Measurements from ENCODE around the gene HSPB6.

Gene HSPB6

DNA sequence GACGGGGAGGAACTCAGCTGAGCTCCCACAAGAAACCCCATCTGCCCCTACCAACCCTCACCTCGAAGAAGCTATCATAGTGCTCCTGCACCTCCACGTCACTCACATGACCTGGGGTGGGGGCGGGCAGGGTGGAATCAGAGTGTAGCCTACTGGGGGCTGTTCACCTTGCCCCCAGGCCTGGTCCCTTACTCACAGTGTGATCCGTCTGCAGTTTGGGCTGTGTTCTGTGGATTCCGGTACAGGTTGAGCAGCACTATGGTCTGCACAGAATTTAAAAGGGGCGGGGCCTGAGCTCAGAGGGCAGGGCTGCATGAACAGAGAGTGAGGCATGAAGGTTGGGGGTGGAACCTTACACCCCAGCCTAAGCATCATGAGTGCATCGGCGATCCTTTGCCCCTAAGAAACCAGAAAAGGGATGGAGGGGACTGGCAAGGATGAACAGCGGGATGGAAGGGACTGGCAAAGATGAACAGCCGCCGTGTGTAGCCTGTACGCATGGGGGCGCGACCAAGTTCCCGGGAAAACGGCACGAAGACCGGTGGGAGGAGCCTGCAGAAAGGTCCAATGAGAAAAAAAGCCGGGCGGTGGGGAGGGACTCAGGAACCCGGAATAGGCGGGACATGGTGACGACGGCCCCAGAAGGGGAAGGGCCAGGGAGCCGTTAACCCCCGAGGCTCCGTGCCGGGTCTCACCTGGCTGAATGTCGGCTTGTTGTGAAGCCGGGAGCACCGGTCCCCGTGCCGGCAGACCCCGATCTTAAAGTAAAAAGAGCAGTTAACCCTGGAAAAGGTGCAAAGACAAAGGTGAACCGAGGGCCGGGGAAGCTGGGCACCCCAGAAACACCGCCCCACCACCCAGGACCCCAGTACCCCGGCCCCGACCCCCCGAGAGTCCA is 12.2 kb downstream of the HSPB6 start:
- peak; percentile 91 for DNase-seq

DNA sequence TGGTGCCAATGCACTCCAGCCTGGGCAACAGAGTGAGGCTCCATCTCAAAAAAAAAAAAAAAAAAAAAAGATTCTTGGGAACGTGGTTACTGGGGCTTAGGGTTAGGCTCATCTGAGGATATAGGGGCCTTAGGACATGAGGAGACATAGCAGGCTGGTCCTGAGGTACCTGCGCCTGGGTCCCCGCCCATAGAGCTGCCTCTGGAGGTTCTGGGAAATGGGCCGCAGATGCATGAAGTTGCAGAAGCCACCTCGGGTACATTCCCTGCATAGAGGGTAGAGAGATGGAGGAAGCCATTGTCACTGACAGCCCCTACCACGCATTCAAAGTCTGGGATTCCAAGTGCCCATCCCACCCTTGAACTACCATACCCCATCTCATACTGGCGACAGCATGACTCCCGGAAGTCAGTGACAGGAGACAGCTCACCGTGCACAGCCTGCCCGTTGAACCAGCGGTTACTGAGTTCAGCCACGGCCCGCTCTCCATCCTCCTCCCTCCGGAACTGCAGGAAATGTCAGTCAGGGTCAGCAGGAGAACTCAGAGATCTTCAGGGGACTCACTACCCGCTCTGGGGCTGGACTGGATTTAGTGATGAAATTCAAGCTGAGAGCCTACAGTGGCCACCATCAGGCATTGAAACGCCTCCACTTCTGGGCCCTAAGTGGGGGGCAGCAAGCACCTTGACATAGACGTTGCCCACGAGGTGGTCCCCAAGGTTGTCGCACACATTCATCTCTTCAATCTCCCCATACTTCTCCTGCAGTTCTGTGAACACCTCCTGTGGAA is 13.0 kb downstream of the HSPB6 start:
- no peak for DNase-seq

DNA sequence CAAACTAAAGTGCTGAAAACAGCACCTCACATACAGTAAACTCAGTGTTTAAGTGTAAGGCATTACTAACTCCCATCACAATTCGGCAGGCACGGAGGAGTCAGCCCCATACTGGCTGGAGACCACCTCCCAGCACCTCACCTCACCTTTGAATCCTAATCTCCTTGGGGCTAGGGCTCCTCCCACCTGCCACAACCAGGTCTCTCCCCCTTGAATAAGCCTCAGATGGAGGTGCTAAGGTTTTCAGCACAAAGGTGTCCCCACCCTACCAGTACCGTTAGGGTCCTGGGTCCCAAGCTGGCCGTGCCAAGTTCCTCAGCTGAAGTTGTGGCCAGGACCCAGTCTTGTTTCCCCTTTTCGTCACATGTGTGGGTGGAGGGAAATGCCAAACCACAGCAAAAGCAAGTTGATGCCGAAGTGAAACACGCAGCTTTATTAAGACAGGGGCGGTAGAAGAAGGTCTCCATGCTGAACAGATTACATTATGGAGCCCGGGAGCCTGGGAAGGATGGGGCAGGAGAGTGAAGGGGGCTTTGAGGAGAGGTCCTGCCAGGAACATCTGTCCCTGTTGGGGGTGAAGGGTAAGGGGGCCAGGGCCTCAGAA is 14.6 kb downstream of the HSPB6 start, which contains the start of gene IGFLR1:
TSS of gene IGFLR1 (minus strand) at position 332 of the 604 bp plus-strand sequence. CDS start 1,272 bp downstream, outside the sequence.
- DNase-seq: no peak

DNA sequence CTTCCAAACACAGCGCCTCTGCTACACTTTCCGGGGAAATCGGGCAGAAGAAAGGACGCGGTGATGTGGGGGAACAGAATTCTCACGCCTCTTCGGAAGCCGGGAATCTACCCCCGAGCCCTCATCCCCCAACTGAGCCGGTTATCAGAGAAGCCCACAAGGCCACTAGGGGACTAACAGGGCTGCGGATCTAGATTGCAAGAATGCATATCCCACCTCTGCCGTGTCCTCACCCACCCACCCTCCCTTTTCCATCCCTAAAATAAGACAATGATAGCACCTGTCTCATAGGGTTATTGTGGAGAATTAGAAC is 15.7 kb downstream of the HSPB6 start:
- peak; percentile 72 for DNase-seq

DNA sequence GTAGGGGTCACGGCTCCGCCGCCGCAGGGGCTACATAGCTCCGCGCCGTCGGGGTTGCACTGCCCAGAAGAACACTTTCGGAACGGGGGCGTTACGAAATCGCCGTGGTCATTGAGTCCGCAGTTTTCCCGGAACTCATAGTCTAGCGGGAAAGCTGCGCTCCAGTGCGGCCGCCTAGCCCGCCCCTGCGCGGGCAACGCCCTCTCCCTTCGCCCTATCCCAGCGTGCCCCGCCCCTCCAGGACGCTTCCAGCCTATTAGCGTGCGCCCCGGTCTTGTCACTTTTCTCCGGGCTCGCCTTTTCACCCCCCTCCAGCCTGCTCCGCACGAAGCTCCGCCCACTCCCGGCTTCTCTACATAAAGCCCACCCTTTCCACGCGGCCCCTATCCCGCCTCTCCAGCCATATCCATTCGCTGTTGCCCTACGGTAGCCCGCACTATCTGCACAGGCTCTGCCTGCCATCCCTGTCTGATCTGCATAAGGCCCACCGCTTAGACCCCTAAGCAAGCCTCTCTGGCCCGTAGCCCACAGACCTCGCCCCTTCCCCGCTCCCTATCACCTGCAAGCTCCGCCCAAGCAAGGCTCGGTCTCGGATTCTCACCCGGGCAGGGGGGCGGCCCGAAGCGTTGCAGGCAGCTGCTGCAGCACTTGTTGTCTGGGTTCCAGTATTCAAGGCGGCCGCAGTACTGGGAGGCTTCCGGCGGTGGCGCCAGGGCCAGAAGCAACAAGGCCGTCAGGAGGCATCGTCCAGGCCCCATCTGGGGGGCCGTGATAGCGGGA is 16.2 kb downstream of the HSPB6 start:
- peak; percentile 96 for DNase-seq

DNA sequence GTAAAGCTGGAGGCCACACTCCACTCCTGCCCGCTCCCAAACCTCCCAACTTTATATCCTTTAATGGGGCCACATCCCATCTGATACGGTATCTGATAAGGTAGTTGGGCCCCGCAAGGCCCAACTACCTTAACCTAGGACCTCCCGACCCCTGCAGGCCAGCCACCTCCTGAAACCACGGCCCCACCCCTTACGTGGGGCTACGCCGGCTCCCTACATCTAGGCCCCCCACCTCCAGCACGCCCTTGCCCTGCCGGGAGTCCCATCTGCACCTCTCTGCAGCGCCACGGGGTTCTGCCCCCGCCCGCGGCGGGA is 16.8 kb downstream of the HSPB6 start:
- DNase-seq: no peak

DNA sequence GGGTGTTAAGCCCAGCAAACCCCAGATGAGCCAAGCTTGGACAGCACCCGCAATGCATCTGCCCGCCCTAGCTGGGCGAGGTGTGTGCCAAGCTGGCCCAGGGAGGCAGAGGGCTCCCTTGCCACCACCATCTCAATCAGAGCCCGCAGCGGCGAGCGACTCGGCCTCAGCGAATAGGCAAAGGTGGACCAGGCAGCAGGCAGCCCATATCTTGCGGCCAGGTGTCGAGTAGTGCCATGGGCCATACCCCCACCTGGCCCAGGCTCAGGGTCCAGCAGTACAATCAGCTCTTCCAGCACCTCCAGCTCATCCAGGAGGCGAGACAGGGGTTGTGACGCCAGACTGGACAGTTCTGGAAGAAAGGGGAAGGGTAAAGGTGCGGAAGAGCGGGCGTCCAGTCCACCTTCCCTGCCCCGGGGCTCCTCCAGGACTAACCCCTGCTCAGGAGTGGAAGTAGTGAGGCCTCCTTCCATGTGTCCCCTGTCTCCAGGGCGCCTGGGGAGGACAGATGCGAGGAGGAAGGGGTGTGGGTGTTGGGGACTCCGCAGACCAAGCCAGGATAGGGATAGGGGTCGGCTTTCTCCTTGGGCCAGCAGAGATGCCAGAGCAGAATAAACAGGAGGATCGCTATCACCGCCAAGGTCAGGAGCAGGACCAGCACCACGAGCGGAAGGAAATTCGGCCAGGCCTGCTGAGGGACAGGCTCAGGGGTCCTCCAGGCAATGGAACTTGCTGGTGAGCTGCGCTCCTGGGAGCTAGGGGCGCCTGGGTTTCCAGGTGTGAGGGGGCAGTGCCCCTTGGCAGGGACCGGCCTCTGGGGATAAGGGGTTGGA is 17.3 kb downstream of the HSPB6 start:
- DNase-seq: no peak

DNA sequence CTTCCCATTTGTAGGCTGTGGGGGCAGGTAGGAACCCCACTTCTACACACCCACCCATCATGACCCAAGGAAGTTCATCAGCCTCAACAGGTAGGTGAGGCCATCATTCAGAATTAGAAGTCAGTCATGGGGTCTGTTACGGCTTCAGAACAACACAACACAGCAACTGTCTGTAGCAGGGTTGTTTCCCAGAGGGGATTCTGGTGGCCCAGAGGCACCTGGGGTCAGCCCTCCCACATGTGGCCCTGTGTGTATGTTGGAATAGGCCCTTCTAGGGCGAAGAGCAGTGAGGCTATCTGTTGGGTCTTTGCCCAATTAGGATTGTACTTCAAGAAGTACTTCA is 18.0 kb downstream of the HSPB6 start:
- DNase-seq: no peak

DNA sequence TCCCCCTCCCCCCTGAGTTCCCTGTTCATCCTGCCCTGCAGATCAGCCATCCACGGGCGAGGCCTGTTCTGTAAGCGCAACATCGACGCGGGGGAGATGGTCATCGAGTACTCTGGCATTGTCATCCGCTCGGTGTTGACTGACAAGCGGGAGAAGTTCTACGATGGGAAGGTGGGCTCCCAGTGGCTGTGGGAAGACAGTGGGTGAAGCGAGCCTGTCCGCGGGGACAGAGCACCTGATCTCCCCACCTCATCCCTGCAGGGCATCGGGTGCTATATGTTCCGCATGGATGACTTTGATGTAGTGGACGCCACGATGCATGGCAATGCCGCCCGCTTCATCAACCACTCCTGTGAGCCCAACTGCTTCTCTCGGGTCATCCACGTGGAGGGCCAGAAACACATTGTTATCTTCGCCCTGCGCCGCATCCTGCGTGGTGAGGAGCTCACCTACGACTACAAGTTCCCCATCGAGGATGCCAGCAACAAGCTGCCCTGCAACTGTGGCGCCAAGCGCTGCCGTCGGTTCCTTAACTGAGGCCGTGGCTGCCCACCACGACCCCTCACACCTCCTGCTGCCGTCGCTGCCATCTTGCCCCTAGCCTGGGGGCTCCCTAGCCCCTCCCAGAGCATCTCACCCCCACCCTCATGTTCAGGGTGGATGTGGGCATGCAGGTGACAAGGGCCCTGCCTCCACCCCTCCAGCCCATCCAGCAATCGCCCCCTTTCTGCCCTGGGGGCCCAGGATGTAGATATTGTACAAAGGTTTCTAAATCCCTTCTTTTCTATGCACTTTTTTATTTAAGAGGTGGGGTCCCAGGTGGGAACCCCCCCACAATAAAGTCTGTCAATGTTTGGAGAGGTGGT is 18.6 kb downstream of the HSPB6 start:
- DNase-seq: no peak

DNA sequence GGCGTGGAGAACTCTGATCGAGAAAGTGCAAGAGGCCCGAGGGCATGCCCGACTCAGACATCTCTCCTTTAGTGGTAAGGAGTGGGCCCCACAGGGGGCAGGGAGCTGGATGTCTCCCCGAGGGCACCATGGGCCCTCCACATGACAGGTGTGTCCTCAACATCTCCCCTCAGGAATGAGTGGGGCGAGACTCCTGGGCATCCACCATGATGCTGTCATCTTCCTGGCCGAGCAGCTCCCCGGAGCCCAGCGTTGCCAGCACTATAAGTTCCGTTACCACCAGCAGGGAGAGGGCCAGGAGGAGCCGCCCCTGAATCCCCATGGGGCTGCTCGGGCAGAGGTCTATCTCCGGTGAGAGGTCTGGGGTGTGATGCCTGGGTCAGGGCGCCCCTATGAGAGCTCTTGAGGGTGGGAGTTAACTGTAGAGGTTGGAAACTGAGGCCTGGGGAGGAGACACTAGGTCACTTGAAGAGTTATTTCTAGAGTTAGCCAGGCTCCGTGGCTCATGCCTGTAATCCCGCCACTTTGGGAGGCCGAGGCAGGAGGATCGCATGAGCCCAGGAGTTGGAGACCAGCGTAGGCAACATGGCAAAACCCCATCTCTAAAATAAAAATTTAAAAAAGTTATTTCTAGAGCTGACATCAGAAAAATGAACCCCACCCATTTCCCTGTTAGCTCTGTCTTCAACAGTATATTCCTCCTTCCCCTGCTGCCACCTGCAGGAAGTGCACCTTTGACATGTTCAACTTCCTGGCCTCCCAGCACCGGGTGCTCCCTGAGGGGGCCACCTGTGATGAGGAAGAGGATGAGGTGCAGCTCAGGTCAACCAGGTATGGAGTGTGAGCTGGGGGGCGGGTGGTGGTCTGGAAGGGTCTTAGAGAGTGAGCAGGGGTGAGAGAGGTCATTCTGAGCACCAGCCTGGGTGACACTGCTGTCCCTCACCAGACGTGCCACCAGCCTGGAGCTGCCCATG is 19.6 kb downstream of the HSPB6 start:
- no peak for DNase-seq

DNA sequence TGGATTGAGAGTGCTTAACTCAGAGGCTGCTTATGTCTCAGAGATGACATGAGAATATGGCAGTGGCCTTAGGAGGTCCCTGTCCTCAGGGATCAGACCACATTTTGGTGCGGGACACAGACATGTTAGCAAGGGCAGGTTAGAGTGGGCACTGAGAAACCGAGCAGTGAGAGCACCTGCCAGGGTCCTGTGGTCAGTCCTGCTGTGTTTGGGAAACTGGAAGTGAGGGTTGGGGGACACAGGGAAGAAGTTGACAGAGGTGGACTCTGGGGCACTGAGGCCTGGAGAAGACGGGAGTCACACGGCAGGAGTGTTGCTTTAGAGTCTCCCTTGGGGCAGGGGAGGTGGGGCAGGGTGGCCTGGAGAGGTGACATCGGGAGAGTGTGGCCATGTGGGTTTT is 21.9 kb downstream of the HSPB6 start:
- DNase-seq: no peak

DNA sequence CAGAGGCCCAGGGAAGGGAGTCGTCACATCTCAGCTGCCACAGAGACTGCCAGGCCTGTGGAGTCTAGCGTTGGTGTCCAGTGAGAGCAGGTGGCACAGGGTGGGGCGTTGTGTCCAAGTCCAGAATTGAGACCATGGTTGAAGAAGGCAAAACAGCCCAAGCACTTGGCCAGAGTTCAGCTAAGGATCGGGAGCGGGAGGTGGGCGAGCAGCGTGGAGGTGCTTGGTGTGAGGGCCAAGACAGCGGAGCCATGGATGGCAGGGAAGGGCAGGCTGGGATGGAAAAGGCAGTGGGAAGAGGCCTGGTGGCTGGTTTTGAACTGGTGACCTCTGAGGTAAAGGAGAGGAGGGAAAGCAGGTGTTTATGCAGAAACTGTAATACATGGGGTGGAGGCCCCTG is 22.6 kb downstream of the HSPB6 start:
- DNase-seq: no peak

DNA sequence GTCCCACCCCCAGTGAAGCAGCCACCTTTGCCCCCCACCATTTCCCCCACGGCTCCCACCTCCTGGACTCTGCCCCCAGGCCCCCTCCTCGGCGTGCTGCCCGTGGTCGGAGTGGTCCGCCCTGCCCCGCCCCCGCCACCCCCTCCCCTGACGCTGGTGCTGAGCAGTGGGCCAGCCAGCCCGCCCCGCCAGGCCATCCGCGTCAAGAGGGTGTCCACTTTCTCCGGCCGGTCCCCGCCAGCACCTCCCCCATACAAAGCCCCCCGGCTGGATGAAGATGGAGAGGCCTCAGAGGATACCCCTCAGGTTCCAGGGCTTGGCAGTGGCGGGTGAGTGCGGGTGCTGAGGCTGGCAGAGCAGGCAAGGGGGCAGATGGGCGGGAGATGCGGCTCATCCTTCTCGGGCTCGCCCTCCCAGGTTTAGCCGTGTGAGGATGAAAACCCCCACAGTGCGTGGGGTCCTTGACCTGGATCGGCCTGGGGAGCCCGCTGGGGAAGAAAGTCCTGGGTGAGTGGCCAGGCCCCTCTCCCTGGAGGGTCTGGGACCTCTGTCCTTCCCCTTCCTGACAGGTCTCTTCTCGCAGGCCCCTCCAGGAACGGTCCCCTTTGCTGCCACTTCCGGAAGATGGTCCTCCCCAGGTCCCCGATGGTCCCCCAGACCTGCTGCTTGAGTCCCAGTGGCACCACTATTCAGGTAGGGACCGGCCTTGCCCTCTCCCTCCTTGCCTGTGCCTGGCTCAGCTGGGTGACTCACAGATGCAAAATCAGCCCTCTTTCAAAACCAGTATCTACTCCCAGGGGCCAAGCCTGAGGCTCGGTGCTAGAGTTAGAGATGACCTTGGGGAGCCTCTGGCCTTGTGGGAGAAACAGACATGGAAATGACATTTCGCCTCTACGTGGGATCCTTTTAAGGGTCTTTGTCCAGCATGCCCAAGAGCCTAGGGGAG is 23.4 kb downstream of the HSPB6 start:
- no peak for DNase-seq

DNA sequence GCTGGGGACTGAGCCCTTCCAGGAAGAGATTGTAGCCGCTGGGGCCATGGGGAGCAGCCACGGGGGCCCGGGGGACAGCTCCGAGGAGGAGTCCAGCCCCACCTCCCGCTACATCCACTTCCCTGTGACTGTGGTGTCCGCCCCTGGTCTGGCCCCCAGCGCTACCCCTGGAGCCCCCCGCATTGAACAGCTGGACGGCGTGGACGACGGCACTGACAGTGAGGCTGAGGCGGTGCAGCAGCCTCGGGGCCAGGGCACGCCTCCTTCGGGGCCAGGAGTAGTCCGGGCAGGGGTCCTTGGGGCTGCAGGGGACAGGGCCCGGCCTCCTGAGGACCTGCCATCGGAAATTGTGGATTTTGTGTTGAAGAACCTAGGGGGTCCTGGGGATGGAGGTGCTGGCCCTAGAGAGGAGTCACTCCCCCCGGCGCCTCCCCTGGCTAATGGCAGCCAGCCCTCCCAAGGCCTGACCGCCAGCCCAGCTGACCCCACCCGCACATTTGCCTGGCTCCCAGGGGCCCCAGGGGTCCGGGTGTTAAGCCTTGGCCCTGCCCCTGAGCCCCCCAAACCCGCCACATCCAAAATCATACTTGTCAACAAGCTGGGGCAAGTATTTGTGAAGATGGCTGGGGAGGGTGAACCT is 24.2 kb downstream of the HSPB6 start:
- no peak for DNase-seq

DNA sequence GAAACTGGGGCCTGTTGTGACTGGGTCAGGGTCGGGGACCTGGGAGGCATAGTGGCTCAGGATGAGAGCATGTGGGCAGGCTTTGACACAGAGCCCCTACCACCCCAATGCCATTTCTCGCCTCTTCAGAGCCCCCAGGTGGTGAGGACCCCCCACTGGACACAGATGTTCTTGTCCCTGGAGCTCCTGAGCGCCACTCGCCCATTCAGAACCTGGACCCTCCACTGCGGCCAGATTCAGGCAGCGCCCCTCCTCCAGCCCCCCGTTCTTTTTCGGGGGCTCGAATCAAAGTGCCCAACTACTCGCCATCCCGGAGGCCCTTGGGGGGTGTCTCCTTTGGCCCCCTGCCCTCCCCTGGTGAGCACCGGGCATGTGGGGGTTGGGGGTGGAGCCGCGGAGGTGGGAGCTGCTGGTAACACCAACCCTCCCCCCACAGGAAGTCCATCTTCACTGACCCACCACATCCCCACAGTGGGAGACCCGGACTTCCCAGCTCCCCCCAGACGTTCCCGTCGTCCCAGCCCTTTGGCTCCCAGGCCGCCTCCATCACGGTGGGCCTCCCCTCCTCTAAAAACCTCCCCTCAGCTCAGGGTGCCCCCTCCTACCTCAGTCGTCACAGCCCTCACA is 24.9 kb downstream of the HSPB6 start:
- DNase-seq: no peak

DNA sequence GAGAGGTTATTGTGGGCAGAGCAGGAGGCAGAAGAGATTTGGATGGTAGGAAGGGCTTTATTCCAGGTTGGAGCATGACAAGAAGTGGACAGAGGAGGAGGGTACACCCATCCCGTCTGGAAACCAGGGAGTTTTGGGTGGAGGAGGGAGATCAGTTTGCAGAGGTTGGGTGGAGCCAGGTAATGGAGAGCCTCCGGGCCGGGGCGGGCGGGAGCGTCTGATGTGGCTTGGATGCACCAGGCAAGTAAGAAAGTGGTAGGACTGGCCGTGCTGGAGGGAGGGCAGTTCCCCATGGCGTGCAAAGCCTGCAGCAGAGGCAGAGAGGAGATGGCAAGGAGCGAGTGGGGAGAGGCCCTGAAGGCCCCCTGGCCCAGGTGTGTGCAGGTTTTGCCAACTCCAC is 25.5 kb downstream of the HSPB6 start:
- no peak for DNase-seq

DNA sequence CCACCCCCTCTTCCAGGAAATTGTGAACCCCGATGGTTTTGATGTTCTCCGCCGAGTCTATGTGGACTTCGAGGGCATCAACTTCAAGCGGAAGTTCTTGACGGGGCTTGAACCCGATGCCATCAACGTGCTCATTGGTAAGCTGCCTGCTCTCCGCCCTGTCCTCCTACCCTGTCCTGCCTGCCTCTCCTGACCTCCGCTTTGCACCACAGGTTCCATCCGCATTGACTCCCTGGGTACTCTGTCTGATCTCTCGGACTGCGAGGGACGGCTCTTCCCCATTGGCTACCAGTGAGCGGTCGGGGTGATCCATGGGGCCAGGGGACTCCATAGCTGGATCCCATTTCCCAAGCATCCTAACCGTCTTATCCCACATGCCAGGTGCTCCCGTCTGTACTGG is 26.5 kb downstream of the HSPB6 start:
- no peak for DNase-seq

DNA sequence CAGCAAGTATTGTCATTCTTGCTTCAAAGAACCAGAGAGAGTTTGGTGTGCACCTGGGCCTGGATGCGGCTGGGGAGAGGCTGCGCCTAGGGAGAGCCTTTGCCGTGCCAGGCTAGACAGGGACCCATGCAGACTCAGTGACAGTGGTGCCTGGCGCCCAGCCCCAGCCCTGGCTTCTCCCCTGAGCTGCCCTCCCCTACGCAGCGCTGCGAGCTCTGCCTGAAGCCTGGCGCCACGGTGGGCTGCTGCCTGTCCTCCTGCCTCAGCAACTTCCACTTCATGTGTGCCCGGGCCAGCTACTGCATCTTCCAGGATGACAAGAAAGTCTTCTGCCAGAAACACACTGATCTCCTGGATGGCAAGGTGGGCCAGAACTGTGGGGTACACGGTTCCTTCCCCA is 27.1 kb downstream of the HSPB6 start:
- DNase-seq: no peak

All from NCI-H1092 treated with DMSO at 0.1 percent for 48 hours (cell line).